OCI-LY1 (cell line): Measurements from ENCODE around the gene MATN3.

Experiments
- EZH2 ChIP-seq: fragments of 200-600 bp; sonication (generic), shearing (Covaris generic); IDR thresholded peaks from 2 replicates; pipeline ENCODE4 v1.8.0; 2017; ENCODE audit warnings: borderline replicate concordance, mixed run types, mild to moderate bottlenecking, antibody characterized with exemption, low read length, moderate library complexity, mixed read lengths
- TF ChIP-seq, protein P1 (sequence below): fragments of 200-600 bp; sonication (generic), shearing (Covaris generic); IDR thresholded peaks from 2 replicates; pipeline ENCODE4 v1.5.1; 2017; ENCODE audit warnings: mild to moderate bottlenecking, antibody characterized with exemption, low read length, moderate library complexity, mixed read lengths

DNA sequence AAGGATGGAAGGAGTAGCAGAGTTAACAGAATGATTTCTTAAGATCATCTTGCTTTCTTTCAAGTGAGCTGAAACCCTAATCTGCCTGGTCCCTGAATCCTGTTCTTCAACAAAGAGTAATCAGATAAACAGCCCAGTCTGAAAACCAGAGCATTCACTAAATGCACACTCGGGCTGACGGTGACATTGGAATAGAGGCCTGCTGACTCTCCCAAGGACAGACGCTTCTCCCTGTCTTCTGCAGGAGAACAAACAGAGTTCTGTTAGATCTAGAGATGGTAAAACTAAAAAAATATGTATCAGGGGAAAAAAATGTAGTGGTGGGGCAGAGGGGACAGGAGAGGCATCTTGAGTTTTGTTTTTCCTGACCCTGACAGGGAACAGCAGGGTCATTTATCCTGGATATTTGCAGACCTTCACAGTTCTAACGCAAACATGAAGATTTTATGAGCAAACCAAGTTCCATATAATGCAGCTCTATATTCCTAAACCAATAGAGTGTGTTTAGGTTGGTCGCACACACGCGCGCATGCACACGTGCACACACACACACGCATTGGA is 7.3 kb downstream of the MATN3 start:
- TF ChIP-seq, protein P1, sequence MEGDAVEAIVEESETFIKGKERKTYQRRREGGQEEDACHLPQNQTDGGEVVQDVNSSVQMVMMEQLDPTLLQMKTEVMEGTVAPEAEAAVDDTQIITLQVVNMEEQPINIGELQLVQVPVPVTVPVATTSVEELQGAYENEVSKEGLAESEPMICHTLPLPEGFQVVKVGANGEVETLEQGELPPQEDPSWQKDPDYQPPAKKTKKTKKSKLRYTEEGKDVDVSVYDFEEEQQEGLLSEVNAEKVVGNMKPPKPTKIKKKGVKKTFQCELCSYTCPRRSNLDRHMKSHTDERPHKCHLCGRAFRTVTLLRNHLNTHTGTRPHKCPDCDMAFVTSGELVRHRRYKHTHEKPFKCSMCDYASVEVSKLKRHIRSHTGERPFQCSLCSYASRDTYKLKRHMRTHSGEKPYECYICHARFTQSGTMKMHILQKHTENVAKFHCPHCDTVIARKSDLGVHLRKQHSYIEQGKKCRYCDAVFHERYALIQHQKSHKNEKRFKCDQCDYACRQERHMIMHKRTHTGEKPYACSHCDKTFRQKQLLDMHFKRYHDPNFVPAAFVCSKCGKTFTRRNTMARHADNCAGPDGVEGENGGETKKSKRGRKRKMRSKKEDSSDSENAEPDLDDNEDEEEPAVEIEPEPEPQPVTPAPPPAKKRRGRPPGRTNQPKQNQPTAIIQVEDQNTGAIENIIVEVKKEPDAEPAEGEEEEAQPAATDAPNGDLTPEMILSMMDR, result no peak
- no peak for TF ChIP-seq EZH2
